Measurements from ENCODE around the gene RNASE7. TPM values are rescaled to one million over a fixed set of nuclear protein-coding genes. Genes with fewer than 3 reads are reported as not detected.

RNASE7 gene
- total and polyA plus RNA-seq, 8 donors = 0.14 to 0.24 (median 0.20) TPM; not detected in 4

DNA sequence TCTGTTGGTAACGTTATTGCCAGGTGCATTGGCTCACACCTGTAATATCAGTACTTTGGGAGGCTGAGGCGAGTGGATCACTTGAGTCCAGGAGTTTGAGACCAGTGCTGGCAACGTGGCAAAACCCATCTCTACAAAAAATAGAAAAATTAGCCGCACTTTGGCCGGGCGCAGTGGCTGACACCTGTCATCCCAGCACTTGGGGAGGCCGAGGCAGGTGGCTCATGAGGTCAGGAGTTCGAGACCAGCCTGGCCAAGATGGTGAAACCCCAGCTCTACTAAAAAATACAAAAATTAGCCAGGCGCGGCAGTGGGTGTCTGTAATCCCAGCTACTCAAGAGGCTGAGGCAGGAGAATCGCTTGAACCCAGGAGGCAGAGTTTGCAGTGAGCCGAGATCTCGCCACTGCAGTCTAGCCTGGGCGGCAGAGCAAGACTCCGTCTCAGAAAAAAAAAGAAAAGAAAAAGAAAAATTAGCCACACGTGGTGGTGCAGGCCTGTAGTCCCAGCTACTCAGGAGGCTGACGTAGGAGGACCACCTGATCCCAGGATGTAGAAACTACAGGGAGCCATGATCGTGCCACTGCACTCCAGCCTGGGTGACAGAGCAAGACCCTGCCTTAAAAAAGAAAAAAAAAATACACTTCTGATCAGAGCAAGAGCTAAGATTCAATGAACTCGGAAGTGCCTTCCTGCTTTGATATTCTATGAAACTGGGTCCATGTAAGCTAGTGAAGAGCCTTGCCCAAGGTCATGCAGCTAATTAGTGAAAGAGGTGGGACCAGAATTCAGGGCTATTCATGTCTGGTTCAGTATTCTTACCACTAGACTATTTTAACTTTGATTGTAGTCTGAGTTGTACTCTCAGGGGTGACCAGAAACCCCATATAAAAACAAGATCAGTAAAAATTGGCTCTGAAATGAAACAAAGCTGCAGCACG lies 11.3 kb downstream of the RNASE7 start:
- ATAC-seq = no peak
- TF ChIP-seq, protein P1, sequence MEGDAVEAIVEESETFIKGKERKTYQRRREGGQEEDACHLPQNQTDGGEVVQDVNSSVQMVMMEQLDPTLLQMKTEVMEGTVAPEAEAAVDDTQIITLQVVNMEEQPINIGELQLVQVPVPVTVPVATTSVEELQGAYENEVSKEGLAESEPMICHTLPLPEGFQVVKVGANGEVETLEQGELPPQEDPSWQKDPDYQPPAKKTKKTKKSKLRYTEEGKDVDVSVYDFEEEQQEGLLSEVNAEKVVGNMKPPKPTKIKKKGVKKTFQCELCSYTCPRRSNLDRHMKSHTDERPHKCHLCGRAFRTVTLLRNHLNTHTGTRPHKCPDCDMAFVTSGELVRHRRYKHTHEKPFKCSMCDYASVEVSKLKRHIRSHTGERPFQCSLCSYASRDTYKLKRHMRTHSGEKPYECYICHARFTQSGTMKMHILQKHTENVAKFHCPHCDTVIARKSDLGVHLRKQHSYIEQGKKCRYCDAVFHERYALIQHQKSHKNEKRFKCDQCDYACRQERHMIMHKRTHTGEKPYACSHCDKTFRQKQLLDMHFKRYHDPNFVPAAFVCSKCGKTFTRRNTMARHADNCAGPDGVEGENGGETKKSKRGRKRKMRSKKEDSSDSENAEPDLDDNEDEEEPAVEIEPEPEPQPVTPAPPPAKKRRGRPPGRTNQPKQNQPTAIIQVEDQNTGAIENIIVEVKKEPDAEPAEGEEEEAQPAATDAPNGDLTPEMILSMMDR (IDR thresholded peaks at IDR 0.05) = no peak

DNA sequence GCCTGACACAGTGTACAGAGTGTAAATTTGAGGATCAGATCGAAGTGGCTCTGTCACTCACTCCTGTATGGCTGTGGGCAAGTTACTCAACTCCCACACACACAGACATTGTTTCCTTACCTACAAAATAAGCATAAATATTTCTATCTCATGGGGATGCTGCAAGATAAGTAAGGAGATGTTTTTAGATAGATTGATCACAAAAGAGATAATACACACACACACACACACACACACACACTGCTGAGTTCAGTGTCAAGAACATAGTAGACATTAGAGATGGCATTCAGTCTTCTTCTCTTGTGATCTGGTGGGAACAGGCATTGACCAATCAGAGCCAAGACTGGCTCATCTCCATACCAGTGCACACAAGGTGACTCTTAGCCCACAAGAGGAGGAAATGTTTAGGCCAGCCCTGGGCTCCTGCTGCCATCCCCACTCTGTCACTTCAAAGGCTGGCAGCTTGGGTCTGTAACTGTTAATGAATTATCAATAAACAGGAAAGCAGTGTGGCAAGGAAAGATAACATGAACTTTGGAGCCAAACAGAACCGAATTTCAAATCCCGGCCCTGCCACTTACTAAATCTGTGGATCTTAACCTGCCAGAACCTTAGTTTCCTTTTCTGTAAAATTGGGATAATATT lies 12.1 kb downstream of the RNASE7 start:
- intact Hi-C loops (cut with DNase I) = no loop called here
- TF ChIP-seq, protein P1 (IDR thresholded peaks at IDR 0.05) = no peak
- no peaks in the 10 kb centered on the region for H3K4me1 ChIP-seq
- DNase-seq (no peak), ATAC-seq (no peak)
- no peaks in the 10 kb centered on the region for H3K27me3 ChIP-seq
- H3K9me3 ChIP-seq = no peaks in the 10 kb centered on the region
- no peak overlapping the region for H3K4me3 ChIP-seq
- H3K36me3 ChIP-seq = no peaks in the 10 kb centered on the region
- H3K27ac ChIP-seq = no peak overlapping the region

More for the DNA sequence above, 11.3 kb downstream of the RNASE7 start:
- Histone ChIP-seq H3K36me3 (no peaks in the 10 kb centered on the region), H3K27ac (no peak overlapping the region), H3K4me1 (no peaks in the 10 kb centered on the region), H3K27me3 (no peaks in the 10 kb centered on the region), H3K4me3 (no peak overlapping the region), H3K9me3 (no peaks in the 10 kb centered on the region)
- DNase-seq = no peak
- intact Hi-C loops (cut with DNase I) = no loop called here

DNA sequence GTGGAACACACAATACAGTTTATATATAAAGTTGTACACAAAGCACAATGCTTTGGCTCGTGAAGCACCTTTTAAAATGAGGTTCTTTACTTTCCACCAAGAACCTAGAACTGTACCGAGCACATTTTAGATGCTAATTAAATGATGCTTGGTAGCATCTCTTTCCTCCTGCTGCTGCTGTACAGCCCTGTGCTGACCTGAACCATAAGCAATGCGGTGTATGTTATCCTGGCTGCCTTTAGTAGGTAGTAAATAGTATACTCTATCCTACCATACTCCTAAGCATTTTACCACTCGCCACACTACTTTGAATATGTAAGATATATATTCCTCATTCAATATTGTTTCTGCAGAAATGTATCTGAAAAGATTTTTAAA lies 12.6 kb downstream of the RNASE7 start:
- H3K9me3 ChIP-seq = no peaks in the 10 kb centered on the region
- H3K36me3 ChIP-seq = no peaks in the 10 kb centered on the region
- no peaks in the 10 kb centered on the region for H3K27me3 ChIP-seq
- no peak overlapping the region for H3K4me3 ChIP-seq
- TF ChIP-seq, protein P1 (IDR thresholded peaks at IDR 0.05) = no peak
- no peak overlapping the region for H3K27ac ChIP-seq
- intact Hi-C loops (cut with DNase I) = no loop called here
- no peaks in the 10 kb centered on the region for H3K4me1 ChIP-seq
- DNase-seq (no peak), ATAC-seq (no peak)

DNA sequence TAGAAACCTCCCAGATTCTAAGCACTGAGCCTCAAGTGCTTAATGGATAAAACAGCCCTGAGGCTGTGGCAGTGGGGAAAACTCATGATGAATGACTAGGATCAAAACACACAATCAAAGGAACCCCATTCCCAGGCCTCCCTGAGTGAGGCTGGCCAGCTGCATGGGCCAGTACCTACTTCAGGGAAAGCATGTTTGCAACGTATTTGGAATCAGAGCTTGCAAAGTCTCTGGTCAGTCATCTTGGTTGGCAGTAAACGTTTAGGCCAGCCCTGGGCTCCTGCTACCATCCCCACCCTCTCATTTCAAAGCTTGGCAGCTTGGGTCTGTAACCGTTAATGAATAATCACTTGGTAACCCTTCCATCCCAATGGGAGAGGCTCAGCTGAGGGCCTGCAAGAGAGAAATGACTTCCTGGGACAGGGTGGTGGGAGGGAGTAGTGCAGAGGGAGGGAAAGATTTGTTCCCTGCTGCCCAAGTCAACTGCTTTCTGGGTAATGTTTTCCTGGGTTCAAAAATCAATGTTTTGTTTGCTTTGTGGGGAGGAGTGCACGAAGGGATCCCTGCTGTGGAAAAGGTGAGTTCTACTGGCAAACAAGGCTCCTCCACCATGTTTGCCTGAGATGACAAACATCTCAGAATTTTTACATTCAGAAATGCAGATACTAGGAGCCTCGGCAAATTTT lies 13.4 kb downstream of the RNASE7 start:
- no peaks in the 10 kb centered on the region for H3K36me3 ChIP-seq
- no peaks in the 10 kb centered on the region for H3K4me1 ChIP-seq
- ATAC-seq = no peak
- TF ChIP-seq, protein P1 (IDR thresholded peaks at IDR 0.05) = no peak
- H3K27ac ChIP-seq = no peak overlapping the region
- no peaks in the 10 kb centered on the region for H3K9me3 ChIP-seq
- intact Hi-C loops (cut with DNase I) = no loop called here
- no peak for DNase-seq
- H3K4me3 ChIP-seq = no peak overlapping the region
- no peaks in the 10 kb centered on the region for H3K27me3 ChIP-seq
